ENCODE measurements around the gene PXK. TPM values are rescaled to one million over a fixed set of nuclear protein-coding genes. Genes with fewer than 3 reads are reported as not detected.
A peak's percentile ranks its signal among the peaks of the same experiment; 100 is the strongest.
"Not testable (repeated sequence)": the region's sequence is repeated elsewhere in the genome, so short reads cannot be mapped to it uniquely, and the experiment has no call there.

The PXK gene
- total RNA-seq (ENCODE audit: unreplicated experiment): 18.8 TPM
- long read RNA-seq, partial matches to known transcripts: 4 of 8 reads
- long read RNA-seq, other reads (novel, unspliced or antisense): 2 of 8 reads

DNA sequence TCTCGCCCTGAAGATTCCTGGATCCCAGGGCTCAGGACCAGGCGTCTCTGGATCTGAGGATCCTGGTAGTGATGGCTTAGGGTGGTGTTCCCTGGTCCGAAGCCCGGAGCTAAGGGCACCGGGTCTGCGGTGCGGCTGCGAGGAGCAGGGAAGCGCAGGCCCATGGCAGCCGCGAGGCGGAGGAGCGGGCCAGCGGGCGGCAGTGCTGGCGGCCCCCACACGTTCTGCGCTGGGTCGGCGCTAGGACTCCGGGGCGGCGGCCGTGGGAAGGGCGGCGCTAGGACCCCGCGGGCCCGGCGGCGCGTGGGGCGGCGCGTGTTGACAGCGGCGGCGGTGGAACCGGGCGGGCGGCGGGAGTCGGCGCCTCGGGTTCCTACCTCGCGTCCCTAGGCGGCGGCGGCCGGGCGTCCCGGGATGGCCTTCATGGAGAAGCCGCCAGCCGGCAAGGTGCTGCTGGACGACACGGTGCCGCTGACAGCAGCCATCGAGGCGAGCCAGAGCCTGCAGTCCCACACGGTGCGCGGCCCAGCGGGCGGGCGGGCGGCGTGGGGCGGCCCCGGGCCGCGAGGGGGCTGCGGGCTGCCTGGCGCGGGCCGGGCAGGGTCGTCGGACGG, at the start of gene PXK:
TSS of gene PXK (plus strand) at position 318 of the 614 bp plus-strand sequence. CDS start at position 415, 97 bp downstream.
- H3K36me3 Mint-ChIP-seq (ENCODE audit: low read depth, unreplicated experiment): no peaks in the 10 kb centered on the region
- peaks cover 14% of the 10 kb centered on the region for H3K4me1 Mint-ChIP-seq (ENCODE audit: unreplicated experiment)
- peak; percentile 77 for DNase-seq (ENCODE audit: low spot score)
- TF ChIP-seq, protein P1, sequence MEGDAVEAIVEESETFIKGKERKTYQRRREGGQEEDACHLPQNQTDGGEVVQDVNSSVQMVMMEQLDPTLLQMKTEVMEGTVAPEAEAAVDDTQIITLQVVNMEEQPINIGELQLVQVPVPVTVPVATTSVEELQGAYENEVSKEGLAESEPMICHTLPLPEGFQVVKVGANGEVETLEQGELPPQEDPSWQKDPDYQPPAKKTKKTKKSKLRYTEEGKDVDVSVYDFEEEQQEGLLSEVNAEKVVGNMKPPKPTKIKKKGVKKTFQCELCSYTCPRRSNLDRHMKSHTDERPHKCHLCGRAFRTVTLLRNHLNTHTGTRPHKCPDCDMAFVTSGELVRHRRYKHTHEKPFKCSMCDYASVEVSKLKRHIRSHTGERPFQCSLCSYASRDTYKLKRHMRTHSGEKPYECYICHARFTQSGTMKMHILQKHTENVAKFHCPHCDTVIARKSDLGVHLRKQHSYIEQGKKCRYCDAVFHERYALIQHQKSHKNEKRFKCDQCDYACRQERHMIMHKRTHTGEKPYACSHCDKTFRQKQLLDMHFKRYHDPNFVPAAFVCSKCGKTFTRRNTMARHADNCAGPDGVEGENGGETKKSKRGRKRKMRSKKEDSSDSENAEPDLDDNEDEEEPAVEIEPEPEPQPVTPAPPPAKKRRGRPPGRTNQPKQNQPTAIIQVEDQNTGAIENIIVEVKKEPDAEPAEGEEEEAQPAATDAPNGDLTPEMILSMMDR (IDR thresholded peaks at IDR 0.05; ENCODE audit: unreplicated experiment): no peak
- no peaks in the 10 kb centered on the region for H3K9me3 Mint-ChIP-seq (ENCODE audit: unreplicated experiment)
- H3K4me3 Mint-ChIP-seq (ENCODE audit: unreplicated experiment): peak within 1 kb of the TSS; percentile 99
- peak within 1 kb of the TSS; percentile 24 for H3K27ac Mint-ChIP-seq (ENCODE audit: unreplicated experiment)
- H3K27me3 Mint-ChIP-seq (ENCODE audit: unreplicated experiment): peaks cover 5% of the 10 kb centered on the region

DNA sequence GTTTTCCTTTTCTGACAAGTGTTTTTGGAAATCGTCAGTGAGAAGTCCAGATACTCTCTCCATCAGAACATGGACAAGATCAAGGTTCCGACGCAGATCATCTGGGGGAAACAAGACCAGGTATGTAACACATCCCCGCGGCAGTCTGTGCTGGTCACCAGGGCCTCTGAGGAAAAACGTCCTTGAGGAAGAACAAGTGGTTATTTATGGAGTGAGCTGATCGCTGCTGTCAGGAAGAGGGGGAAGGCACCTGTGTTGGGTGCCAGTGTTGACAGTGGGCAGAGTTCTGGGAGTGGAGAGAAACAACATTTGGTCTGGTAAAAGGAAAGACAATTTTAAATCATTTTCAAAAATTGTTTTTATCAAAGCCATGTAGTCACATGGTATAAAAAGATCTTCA, 47.4 kb upstream of the PXK start:
- peaks cover 19% of the 10 kb centered on the region for H3K36me3 Mint-ChIP-seq (ENCODE audit: low read depth, unreplicated experiment)

DNA sequence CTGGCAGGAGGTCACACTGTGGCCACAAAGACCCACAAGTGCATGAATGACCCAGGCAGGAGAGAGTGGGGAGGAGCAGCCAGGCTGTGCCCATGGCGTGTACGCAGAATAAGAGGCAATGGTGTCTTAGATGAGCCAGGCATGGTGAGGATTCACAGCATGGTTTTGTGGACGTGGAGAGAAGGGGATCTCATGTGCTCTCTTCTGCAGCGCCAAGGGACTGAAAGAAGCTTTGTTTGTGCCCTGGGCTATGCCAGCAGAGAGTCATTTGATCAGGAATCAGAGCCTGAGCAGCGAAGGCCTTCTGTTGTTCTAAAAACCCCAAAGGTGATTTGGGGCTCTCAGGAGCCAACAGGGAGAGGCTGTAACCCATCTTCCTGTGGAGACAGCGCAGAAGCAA, 45.3 kb upstream of the PXK start:
- Mint-ChIP-seq H3K4me3 (ENCODE audit: unreplicated experiment) (no peak overlapping the region), H3K27me3 (ENCODE audit: unreplicated experiment) (peaks cover 1% of the 10 kb centered on the region), H3K9me3 (ENCODE audit: unreplicated experiment) (no peaks in the 10 kb centered on the region), H3K4me1 (ENCODE audit: unreplicated experiment) (no peaks in the 10 kb centered on the region), H3K36me3 (ENCODE audit: low read depth, unreplicated experiment) (peaks cover 15% of the 10 kb centered on the region), H3K27ac (ENCODE audit: unreplicated experiment) (no peak overlapping the region)
- TF ChIP-seq, protein P1 (IDR thresholded peaks at IDR 0.05; ENCODE audit: unreplicated experiment): no peak
- DNase-seq (ENCODE audit: low spot score): no peak

More for the DNA sequence above, 47.4 kb upstream of the PXK start:
- Mint-ChIP-seq H3K4me1 (ENCODE audit: unreplicated experiment) (no peaks in the 10 kb centered on the region), H3K27me3 (ENCODE audit: unreplicated experiment) (no peaks in the 10 kb centered on the region), H3K9me3 (ENCODE audit: unreplicated experiment) (no peaks in the 10 kb centered on the region), H3K4me3 (ENCODE audit: unreplicated experiment) (no peak overlapping the region), H3K27ac (ENCODE audit: unreplicated experiment) (no peak overlapping the region)
- no peak for DNase-seq (ENCODE audit: low spot score)
- TF ChIP-seq, protein P1 (IDR thresholded peaks at IDR 0.05; ENCODE audit: unreplicated experiment): no peak

DNA sequence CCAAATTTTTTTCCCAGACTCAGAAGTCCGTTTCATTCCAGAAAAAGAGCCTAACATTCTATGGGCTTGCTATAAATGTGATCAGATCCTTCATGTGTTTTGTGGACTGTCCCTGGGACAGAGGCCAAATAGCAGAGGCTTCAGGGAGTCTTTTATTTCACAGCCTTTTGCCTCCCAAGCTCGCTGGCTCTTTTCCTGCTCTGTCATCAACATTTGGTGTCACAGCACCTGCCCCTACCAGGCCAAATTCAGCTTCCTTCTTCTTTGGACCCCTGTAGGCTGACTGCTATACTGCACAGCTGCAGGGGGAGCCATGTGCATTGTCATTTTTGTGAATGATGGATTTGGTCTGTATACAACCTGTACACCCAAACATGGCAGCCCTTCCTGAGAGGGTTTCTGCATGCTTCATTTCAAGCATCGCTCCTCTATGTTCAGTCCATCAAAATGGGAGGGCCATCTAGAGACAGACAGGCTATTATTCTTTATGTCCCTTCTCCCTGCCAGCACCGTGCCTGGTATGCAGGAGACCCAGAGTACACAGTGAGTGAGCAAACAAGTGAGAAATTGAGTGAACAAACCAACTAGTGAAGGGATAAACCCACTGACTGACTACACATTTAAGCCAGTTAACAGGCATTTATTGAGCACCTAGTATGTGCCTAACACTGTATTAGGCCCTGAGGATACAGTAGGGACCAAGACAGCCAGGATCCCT, 44.5 kb upstream of the PXK start:
- no peaks in the 10 kb centered on the region for H3K9me3 Mint-ChIP-seq (ENCODE audit: unreplicated experiment)
- H3K4me3 Mint-ChIP-seq (ENCODE audit: unreplicated experiment): no peak overlapping the region
- H3K27me3 Mint-ChIP-seq (ENCODE audit: unreplicated experiment): peaks cover 1% of the 10 kb centered on the region
- H3K36me3 Mint-ChIP-seq (ENCODE audit: low read depth, unreplicated experiment): peaks cover 15% of the 10 kb centered on the region
- no peak for DNase-seq (ENCODE audit: low spot score)
- no peaks in the 10 kb centered on the region for H3K4me1 Mint-ChIP-seq (ENCODE audit: unreplicated experiment)
- TF ChIP-seq, protein P1 (IDR thresholded peaks at IDR 0.05; ENCODE audit: unreplicated experiment): no peak
- H3K27ac Mint-ChIP-seq (ENCODE audit: unreplicated experiment): no peak overlapping the region

DNA sequence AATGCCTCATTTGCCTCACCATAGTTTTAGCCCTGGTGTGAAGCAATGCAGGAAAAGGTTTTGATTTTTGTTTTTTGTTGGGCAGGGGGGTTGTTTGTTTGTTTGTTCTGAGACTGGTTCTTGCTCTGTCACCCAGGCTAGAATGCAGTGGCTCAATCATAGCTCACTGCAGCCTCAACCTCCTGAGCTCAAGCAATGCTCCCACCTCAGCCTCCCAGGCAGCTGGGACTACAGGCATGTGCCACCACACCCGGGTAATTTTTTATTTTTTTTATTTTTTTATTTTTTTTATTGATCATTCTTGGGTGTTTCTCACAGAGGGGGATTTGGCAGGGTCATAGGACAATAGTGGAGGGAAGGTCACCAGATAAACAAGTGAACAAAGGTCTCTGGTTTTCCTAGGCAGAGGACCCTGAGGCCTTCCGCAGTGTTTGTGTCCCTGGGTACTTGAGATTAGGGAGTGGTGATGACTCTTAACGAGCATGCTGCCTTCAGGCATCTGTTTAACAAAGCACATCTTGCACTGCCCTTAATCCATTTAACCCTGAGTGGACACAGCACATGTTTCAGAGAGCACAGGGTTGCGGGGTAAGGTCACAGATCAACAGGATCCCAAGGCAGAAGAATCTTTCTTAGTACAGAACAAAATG, 43.6 kb upstream of the PXK start:
- H3K9me3 Mint-ChIP-seq (ENCODE audit: unreplicated experiment); H3K4me3 Mint-ChIP-seq (ENCODE audit: unreplicated experiment); DNase-seq (ENCODE audit: low spot score); H3K27me3 Mint-ChIP-seq (ENCODE audit: unreplicated experiment); H3K4me1 Mint-ChIP-seq (ENCODE audit: unreplicated experiment): not testable (repeated sequence)
- peak overlapping the region; percentile 30 for H3K27ac Mint-ChIP-seq (ENCODE audit: unreplicated experiment)
- peaks cover 20% of the 10 kb centered on the region for H3K36me3 Mint-ChIP-seq (ENCODE audit: low read depth, unreplicated experiment)

DNA sequence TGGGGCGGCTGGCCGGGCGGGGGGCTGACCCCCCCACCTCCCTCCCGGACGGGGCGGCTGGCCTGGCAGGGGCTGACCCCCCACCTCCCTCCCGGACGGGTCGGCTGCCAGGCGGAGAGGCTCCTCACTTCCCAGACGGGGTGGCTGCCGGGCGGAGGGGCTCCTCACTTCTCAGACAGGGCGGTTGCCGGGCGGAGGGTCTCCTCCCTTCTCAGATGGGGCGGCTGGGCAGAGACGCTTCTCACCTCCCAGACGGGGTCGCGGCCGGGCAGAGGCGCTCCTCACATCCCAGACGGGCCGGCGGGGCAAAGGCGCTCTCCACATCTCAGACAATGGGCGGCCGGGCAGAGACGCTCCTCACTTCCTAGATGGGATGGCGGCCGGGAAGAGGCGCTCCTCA, 42.2 kb upstream of the PXK start:
- not testable (repeated sequence) for H3K4me1 Mint-ChIP-seq (ENCODE audit: unreplicated experiment); H3K27me3 Mint-ChIP-seq (ENCODE audit: unreplicated experiment); DNase-seq (ENCODE audit: low spot score); H3K4me3 Mint-ChIP-seq (ENCODE audit: unreplicated experiment); H3K27ac Mint-ChIP-seq (ENCODE audit: unreplicated experiment); H3K9me3 Mint-ChIP-seq (ENCODE audit: unreplicated experiment)
- H3K36me3 Mint-ChIP-seq (ENCODE audit: low read depth, unreplicated experiment): peaks cover 13% of the 10 kb centered on the region

All from endothelial cell (in vitro differentiated cells).